OCI-LY1 (cell line): ENCODE measurements around the gene NLGN4Y.

Experiments
- H2AFZ ChIP-seq: fragments of 200-600 bp; sonication (generic), shearing (Covaris generic); 2 replicates; pipeline ENCODE4 v1.6.0; 2014; ENCODE audit warnings: antibody characterized with exemption, mild to moderate bottlenecking, low read length
- H3F3A ChIP-seq: fragments of 200-600 bp; sonication (generic), shearing (Covaris generic); 2 replicates; pipeline ENCODE4 v1.6.0; 2014; ENCODE audit warnings: mild to moderate bottlenecking, antibody characterized with exemption, low read length, moderate library complexity; ENCODE audit not compliant: insufficient read depth
- H3K27ac ChIP-seq: fragments of 200-600 bp; sonication (generic); 2 replicates; pipeline ENCODE4 v1.5.1; 2014; ENCODE audit warnings: low read length, mixed run types, mild to moderate bottlenecking, low read depth; ENCODE audit not compliant: poor library complexity, severe bottlenecking
- H3K27me3 ChIP-seq: fragments of 200-600 bp; sonication (generic); 2 replicates; pipeline ENCODE4 v1.6.0; 2014; ENCODE audit warnings: antibody characterized with exemption, mild to moderate bottlenecking, low read length, moderate library complexity; ENCODE audit not compliant: insufficient read depth
- H3K36me3 ChIP-seq: fragments of 200-600 bp; sonication (generic); 2 replicates; pipeline ENCODE4 v1.6.1; 2014; ENCODE audit warnings: mild to moderate bottlenecking, antibody characterized with exemption, low read length, moderate library complexity, mixed read lengths; ENCODE audit not compliant: insufficient read depth
- H3K4me1 ChIP-seq: fragments of 200-600 bp; sonication (generic); 2 replicates; pipeline ENCODE4 v1.5.1; 2014; ENCODE audit warnings: mild to moderate bottlenecking, low read length, moderate library complexity; ENCODE audit not compliant: insufficient read depth, severe bottlenecking
- H3K4me2 ChIP-seq: fragments of 200-600 bp; sonication (generic), shearing (Covaris generic); 2 replicates; pipeline ENCODE4 v1.6.1; 2014; ENCODE audit warnings: low read length
- H3K4me3 ChIP-seq: fragments of 200-600 bp; sonication (generic); 2 replicates; pipeline ENCODE4 v1.5.1; 2014; ENCODE audit warnings: low read length, low read depth, mild to moderate bottlenecking, mixed read lengths; ENCODE audit not compliant: poor library complexity, severe bottlenecking
- H3K79me2 ChIP-seq: fragments of 200-600 bp; shearing (Covaris generic); 2 replicates; pipeline ENCODE4 v1.6.1; 2016; ENCODE audit warnings: mixed run types, low read length, mixed read lengths; ENCODE audit not compliant: insufficient read depth
- H3K9ac ChIP-seq: fragments of 200-600 bp; sonication (generic), shearing (Covaris generic); 2 replicates; pipeline ENCODE4 v1.6.1; 2014; ENCODE audit warnings: mild to moderate bottlenecking, low read length, mixed read lengths
- H3K9me2 ChIP-seq: fragments of 200-600 bp; sonication (generic), shearing (Covaris generic); 2 replicates; pipeline ENCODE4 v1.6.1; 2014; ENCODE audit warnings: low read depth, mild to moderate bottlenecking, low read length, mixed read lengths
- H3K9me3 ChIP-seq: fragments of 200-600 bp; shearing (Covaris generic); 2 replicates; pipeline ENCODE4 v1.6.1; 2014; ENCODE audit warnings: low read length, mixed read lengths
- H4K20me1 ChIP-seq: fragments of 200-600 bp; sonication (generic), shearing (Covaris generic); 2 replicates; pipeline ENCODE4 v1.6.0; 2016; ENCODE audit warnings: mild to moderate bottlenecking, low read length; ENCODE audit not compliant: insufficient read depth
- CTCF ChIP-seq: fragments of 200-600 bp; sonication (generic), shearing (Covaris generic); IDR thresholded peaks from 2 replicates; pipeline ENCODE4 v1.5.1; 2017; ENCODE audit warnings: mild to moderate bottlenecking, antibody characterized with exemption, low read length, moderate library complexity, mixed read lengths
- EZH2 ChIP-seq: fragments of 200-600 bp; sonication (generic), shearing (Covaris generic); IDR thresholded peaks from 2 replicates; pipeline ENCODE4 v1.8.0; 2017; ENCODE audit warnings: borderline replicate concordance, mixed run types, mild to moderate bottlenecking, antibody characterized with exemption, low read length, moderate library complexity, mixed read lengths

NLGN4Y gene

GRCh38 chrY:14586725-14587124, 62.4 kb downstream of the NLGN4Y start:
- Histone ChIP-seq H3K9me2 (no peaks in the 10 kb centered on the region), H3K9ac (no peak overlapping the region), H3K4me1 (no peaks in the 10 kb centered on the region), H3K79me2 (no peaks in the 10 kb centered on the region), H2AFZ (no peak overlapping the region), H3K9me3 (no peaks in the 10 kb centered on the region), H3F3A (no peaks in the 10 kb centered on the region), H3K36me3 (no peaks in the 10 kb centered on the region), H3K4me3 (no peak overlapping the region), H4K20me1 (no peaks in the 10 kb centered on the region), H3K4me2 (no peak overlapping the region), H3K27me3 (no peaks in the 10 kb centered on the region), H3K27ac (no peak overlapping the region)
- TF ChIP-seq CTCF, result no peak
- no peak for TF ChIP-seq EZH2

GRCh38 chrY:14601372-14601771, 77.0 kb downstream of the NLGN4Y start:
- Histone ChIP-seq H3K4me3 (no peak overlapping the region), H3K4me1 (no peaks in the 10 kb centered on the region), H3F3A (no peaks in the 10 kb centered on the region), H4K20me1 (no peaks in the 10 kb centered on the region), H3K27me3 (no peaks in the 10 kb centered on the region), H3K36me3 (no peaks in the 10 kb centered on the region), H3K79me2 (no peaks in the 10 kb centered on the region), H3K27ac (no peak overlapping the region), H3K4me2 (no peak overlapping the region), H3K9ac (no peak overlapping the region), H2AFZ (no peak overlapping the region), H3K9me3 (no peaks in the 10 kb centered on the region), H3K9me2 (no peaks in the 10 kb centered on the region)
- TF ChIP-seq EZH2 (no peak), CTCF (no peak)

- H3K4me3 ChIP-seq, result no peak overlapping the region
- no peaks in the 10 kb centered on the region for H3K27me3 ChIP-seq
- no peaks in the 10 kb centered on the region for H3K9me2 ChIP-seq
- H3K9me3 ChIP-seq, result no peaks in the 10 kb centered on the region
- no peaks in the 10 kb centered on the region for H3K36me3 ChIP-seq
- no peaks in the 10 kb centered on the region for H3K79me2 ChIP-seq
- no peak overlapping the region for H3K9ac ChIP-seq
- H3F3A ChIP-seq, result no peaks in the 10 kb centered on the region
- TF ChIP-seq CTCF, result no peak
- TF ChIP-seq EZH2, result no peak
- no peaks in the 10 kb centered on the region for H4K20me1 ChIP-seq
- H3K27ac ChIP-seq, result no peak overlapping the region
- no peak overlapping the region for H2AFZ ChIP-seq
- H3K4me1 ChIP-seq, result no peaks in the 10 kb centered on the region
- no peak overlapping the region for H3K4me2 ChIP-seq
Measured at GRCh38 chrY:14617625-14618024, 93.3 kb downstream of the NLGN4Y start.
